HEK293T (cell line): ENCODE measurements around the gene STON2.

Experiments
- ARNT ChIP-seq: fragments of 450-650 bp; IDR thresholded peaks from 2 replicates; pipeline ENCODE4 v1.6.1; 2017; ENCODE audit warnings: mild to moderate bottlenecking
- BHLHE40 ChIP-seq: fragments of 450-650 bp; IDR thresholded peaks from 2 replicates; pipeline ENCODE4 v1.6.1; 2016; ENCODE audit warnings: mild to moderate bottlenecking, moderate library complexity, borderline replicate concordance
- FOXA1 ChIP-seq: fragments of 450-650 bp; IDR thresholded peaks from 2 replicates; pipeline ENCODE4 v1.6.1; 2016; ENCODE audit warnings: mild to moderate bottlenecking
- FOXK2 ChIP-seq: fragments of 450-650 bp; IDR thresholded peaks from 2 replicates; pipeline ENCODE4 v1.6.1; 2016; ENCODE audit warnings: mild to moderate bottlenecking
- FOXM1 ChIP-seq: fragments of 450-650 bp; IDR thresholded peaks from 2 replicates; pipeline ENCODE4 v1.6.1; 2017; ENCODE audit warnings: mild to moderate bottlenecking, borderline replicate concordance
- HDGF ChIP-seq: fragments of 450-650 bp; IDR thresholded peaks from 2 replicates; pipeline ENCODE4 v1.6.1; 2017; ENCODE audit warnings: antibody characterized with exemption, borderline replicate concordance
- LEF1 ChIP-seq: fragments of 450-650 bp; IDR thresholded peaks from 2 replicates; pipeline ENCODE4 v1.6.1; 2017; ENCODE audit warnings: mild to moderate bottlenecking, borderline replicate concordance
- NFRKB ChIP-seq: fragments of 450-650 bp; IDR thresholded peaks from 2 replicates; pipeline ENCODE4 v1.6.1; 2016; ENCODE audit warnings: mild to moderate bottlenecking, moderate library complexity
- SP1 ChIP-seq: fragments of 450-650 bp; IDR thresholded peaks from 2 replicates; pipeline ENCODE4 v1.6.1; 2017
- SUZ12 ChIP-seq: fragments of 450-650 bp; IDR thresholded peaks from 2 replicates; pipeline ENCODE4 v1.6.1; 2016; ENCODE audit warnings: mild to moderate bottlenecking
- TARDBP ChIP-seq: fragments of 450-650 bp; IDR thresholded peaks from 2 replicates; pipeline ENCODE4 v1.6.1; 2016
- ZNF384 ChIP-seq: fragments of 450-650 bp; IDR thresholded peaks from 2 replicates; pipeline ENCODE4 v1.6.1; 2016
- TF ChIP-seq, protein P1 (sequence below): fragments of 450-650 bp; IDR thresholded peaks from 2 replicates; pipeline ENCODE4 v1.6.1; 2016

DNA sequence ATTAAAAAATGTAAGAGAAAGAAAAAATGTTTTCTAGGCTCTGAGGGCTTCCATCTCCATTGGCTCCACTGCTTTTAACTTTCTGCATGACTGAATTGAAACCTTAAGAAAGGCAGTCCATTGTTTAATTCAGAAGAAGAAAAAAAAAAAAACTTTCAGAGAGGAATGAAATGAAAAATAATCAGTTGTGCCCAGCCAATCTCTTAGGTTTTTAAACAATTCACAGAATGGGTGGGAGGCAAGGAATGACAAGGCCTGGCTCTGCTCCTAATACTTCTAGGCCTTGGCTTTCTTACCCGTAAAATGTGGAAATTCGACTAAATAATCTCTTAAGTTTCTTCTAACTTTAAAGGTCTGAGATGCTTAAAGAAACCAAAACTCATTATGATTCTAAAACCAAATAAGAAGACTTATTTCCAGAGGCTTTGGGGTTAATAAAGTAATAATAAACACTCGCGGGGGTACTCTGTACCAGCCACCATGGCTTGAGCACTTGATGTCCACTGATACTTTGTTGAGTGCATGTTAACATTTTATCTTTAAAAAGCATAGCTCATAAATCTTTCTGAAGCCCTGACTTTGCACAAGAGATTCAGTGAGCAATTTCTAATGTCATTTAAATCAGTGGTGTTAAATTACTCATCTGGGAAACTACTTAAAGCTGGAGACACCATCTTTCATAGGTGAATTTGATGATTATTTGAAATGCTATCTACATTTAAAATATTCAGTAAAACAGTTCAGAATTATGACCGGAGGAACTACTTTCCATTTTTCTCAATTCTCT is 49.6 kb downstream of the STON2 start:
- no peak for TF ChIP-seq FOXM1
- no peak for TF ChIP-seq ARNT
- TF ChIP-seq ZNF384, result no peak
- no peak for TF ChIP-seq HDGF
- TF ChIP-seq BHLHE40, result no peak
- TF ChIP-seq SUZ12, result no peak
- no peak for TF ChIP-seq SP1
- TF ChIP-seq LEF1, result no peak
- TF ChIP-seq NFRKB, result no peak
- TF ChIP-seq TARDBP, result no peak
- no peak for TF ChIP-seq FOXK2
- TF ChIP-seq FOXA1, result no peak
- TF ChIP-seq, protein P1, sequence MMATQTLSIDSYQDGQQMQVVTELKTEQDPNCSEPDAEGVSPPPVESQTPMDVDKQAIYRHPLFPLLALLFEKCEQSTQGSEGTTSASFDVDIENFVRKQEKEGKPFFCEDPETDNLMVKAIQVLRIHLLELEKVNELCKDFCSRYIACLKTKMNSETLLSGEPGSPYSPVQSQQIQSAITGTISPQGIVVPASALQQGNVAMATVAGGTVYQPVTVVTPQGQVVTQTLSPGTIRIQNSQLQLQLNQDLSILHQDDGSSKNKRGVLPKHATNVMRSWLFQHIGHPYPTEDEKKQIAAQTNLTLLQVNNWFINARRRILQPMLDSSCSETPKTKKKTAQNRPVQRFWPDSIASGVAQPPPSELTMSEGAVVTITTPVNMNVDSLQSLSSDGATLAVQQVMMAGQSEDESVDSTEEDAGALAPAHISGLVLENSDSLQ, result no peak
